ENCODE measurements around the gene STARD4.

GRCh38 chr5:111553868-111554267, 41.5 kb upstream of the STARD4 start:
- TF ChIP-seq, protein P1, sequence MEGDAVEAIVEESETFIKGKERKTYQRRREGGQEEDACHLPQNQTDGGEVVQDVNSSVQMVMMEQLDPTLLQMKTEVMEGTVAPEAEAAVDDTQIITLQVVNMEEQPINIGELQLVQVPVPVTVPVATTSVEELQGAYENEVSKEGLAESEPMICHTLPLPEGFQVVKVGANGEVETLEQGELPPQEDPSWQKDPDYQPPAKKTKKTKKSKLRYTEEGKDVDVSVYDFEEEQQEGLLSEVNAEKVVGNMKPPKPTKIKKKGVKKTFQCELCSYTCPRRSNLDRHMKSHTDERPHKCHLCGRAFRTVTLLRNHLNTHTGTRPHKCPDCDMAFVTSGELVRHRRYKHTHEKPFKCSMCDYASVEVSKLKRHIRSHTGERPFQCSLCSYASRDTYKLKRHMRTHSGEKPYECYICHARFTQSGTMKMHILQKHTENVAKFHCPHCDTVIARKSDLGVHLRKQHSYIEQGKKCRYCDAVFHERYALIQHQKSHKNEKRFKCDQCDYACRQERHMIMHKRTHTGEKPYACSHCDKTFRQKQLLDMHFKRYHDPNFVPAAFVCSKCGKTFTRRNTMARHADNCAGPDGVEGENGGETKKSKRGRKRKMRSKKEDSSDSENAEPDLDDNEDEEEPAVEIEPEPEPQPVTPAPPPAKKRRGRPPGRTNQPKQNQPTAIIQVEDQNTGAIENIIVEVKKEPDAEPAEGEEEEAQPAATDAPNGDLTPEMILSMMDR (IDR thresholded peaks at IDR 0.05): no peak
- no peak for TF ChIP-seq POLR2AphosphoS5 (IDR thresholded peaks at IDR 0.05)
